ENCODE results near the gene TMEM250. TPM values are rescaled to one million over a fixed set of nuclear protein-coding genes. Genes with fewer than 3 reads are reported as not detected.

The TMEM250 gene
- total RNA-seq, 1 donor from 2014 or later: 30.2 TPM

DNA sequence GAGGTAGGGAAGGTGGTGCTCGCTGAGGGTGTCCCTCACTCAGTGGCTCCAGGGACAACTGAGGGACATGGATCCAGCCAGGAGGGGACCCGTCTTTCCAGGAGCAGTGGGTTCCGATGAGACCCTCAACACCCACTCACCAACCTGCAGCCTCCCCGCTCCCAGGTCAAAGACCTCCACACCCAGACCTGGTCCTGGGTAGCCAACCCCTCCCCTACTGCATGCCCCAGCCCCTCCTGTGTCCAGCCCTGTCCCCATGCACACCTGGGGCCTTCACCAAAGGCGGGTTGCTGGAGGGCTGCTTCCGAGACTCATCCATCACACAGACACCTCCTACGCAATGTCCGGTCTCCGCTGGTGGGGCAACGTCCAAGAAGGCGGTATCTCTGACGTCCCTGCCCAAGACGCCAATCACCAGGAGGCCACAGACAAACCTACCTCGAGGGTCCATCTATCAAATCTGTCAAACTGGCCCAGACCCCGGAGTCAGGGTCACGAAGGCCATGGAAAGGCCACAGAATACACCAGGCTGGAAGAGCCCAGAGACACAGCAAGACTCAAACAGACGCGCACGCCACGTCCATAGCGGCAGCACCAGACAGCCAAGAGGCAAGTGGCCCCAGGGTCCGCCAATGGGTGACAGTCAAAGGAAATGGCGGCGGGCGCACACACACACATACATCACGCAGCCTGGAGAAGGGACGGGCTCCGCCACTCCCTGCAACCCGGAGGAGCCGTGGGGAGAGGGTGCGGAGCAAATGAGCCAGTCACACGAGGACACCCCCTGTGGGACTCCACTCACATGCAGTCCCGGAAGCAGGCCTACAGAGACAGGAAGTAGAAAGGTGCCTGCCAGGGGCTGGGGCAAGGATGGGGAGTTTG is 34.4 kb downstream of the TMEM250 start:
- no peak for DNase-seq (ENCODE audit: low spot score)

DNA sequence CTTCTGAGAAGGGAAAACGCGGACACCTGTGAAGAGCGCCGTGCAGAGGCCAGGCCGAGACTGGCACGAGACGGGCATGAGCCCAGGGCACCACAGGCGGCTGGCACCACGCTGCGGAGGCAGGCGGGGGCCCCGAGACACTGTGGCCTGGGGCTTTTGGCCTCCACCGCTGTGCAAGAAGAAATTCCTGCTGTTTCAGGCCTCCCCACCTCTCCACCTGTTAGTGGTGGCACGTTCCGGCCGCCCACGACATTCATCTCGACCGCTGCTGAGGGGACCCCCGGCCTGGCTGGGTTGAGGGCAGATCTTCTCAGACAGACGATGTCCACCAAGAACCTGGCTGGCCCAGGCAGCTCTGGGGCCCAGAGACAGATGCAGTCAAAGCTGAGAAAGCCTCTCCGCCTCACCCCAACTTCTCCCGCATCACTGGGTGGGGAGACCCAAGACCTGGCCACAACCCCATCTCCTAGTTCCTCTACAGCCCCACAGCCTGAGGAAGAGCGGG is 35.1 kb downstream of the TMEM250 start:
- DNase-seq (ENCODE audit: low spot score): no peak

DNA sequence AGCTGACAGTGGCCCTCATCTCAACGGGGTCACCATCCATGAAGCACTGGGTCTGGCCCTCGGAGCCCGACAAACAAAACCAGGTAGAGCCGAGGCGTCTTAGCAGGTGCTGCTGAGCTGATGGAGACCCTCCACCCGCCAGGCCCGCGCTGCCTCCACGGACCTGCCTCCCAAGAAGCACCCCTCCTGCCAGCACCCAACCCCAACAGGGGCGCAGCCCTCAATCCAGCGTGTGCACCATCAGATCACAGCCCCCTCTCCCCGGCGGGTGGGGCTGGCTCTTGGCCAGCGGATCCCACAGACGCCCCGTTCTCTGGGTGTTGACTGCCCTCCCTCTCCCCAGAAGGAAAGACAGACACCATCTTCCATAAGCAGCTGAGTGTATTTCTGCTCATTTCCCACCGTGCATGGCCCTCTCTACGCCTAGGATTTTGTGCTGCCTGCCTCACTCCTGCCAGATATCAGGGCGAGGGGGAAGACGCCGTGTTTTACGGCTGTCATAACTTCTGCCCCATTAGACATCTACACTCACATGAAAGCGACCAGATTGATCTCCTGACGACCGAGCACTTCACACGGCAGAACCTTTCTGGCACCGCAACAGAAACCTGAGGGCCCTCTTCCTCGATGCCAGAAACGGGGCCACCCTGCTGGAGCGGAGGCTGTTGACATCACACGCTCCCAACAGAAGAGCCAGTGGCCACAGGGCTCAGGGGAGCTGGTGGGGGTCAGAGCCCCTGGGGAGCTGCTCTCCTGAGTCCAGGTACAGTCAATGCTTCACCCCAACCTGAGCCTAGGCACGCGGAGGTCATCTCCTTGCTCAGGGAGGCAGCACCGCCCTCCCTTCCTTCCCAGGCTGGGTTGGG is 35.9 kb downstream of the TMEM250 start:
- DNase-seq (ENCODE audit: low spot score): no peak

DNA sequence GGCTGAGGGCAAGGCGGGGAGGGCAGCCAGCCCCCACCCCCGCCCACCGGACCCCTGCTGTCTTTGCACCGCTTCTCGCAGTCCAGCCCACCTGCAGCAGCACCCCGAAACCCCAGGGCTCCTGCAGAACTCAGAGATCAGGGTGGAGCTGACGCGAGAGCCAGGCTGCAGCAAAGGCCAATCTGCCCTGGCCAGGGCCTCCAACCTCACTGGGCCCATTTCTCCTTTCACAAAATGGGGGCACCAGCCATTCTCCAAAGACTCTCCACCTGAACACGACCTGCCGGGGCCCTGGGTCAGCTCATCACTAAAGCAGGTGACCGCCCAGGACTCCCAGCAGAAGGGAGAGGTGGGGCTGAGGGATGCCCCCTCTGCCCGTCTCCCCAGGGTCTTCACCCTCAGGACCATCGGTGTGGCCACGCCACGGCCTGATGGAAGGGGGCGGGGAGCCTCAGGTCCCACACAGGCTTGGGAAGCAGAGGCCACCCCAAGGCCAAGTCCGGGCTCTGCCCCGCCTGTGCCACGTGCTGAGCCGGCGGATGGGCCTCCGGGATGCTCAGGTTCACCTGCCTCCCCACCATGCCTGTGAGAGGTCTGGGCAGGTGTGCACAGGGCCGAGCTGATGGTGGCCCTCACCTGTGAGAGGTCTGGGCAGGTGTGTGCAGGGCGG is 36.7 kb downstream of the TMEM250 start:
- no peak for DNase-seq (ENCODE audit: low spot score)

DNA sequence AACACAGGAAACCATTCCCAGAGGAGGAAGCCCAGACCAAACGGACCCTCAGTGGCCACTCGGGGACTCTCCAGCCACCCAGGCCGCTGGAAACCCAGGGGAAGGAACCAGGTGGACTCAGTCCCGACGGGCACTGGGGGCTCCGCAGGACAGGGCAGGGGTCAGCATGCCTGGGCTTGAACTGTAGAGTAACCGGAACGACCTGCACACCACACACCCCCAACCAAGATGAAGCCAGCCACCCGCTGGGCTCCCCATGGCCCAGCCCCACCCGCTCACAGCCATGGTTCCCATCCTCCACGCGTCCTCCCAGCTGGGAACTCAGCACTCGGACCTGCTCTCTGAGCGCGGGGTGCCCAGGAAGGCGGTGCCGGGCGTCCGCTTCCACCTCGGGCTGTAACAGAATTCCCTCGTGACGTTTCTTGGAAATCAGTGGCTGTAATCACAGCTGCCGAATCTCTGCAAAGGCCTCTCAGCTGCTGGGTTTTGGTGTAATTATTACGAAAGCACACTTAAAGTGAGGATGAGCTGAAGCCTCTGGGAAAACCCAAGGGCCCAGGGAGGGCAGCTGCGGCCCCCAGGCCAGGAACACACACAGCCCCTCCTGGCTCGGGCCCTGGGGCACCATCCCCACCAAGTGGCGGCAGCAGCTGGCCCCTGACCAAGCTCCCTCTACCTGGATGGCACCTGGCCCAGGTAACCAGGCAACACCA is 37.4 kb downstream of the TMEM250 start:
- no peak for DNase-seq (ENCODE audit: low spot score)

DNA sequence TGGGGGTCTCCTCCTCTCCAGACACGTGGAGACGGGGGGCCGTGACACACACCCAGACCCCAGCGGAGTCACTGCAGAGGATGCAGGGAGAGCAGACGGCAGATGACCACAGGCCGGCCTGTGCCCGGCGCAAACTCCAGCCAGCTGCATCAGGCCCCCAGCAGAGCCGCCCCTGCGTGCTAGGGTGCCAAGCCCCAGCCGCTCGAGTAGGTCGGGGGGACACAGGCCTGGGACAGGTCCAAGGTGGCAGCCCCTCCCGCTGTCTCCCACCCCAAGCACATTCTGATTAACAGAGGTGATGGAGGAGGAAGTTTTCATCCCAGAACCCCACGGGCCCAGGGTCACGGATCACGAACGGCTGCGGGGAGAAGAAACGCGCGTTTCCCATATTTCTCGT is 38.0 kb downstream of the TMEM250 start:
- DNase-seq (ENCODE audit: low spot score): no peak

DNA sequence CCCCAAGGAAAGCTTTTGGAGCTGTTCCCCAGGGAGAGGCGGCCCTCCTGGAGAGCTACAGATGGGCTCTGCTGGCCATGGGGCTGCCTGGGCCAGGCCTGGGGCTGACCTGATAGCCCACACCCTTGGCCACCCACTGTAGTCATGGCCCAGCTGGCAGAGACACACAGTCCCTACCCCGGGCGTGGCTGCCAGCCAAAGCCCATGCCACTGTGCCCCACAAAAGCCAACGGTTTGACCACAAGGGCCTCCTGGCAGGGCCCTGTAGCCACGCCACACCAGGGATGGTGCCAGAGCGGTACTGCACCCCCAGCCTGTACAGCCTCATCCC is 38.8 kb downstream of the TMEM250 start:
- DNase-seq (ENCODE audit: low spot score): no peak

DNA sequence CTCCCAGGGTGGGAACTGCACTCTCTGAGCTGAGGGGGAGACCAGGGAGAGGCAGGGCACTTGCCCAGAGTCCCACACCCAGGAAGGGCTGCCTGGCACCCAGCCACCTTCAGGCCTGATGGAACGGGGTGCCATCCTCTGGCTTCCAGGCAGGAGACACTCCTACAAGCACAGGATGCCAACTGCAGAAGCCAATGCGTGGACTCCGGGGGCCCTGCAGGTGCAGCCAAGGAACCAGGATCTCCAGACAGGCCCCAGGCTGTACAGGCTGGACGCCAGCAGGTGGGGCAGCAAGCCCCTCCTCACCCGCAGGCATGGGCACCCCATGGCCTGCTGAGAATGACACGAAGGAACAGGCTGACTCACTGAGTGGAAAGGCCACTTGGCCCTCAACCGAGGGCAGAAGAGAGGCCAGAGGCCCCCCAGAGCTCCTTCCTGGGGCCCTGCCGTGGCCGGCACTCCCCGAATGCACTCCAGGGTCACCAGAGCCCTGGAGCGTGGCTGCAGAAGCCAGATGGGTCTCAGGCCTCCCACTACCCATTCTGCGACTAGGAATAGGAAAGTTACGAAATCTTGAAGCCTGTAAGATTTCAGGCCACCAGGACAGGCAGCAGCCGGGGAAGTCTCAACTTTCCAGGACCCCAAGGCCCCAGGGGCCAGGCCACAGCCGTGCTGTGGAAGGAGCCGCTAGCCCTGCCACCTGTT is 39.3 kb downstream of the TMEM250 start:
- no peak for DNase-seq (ENCODE audit: low spot score)

DNA sequence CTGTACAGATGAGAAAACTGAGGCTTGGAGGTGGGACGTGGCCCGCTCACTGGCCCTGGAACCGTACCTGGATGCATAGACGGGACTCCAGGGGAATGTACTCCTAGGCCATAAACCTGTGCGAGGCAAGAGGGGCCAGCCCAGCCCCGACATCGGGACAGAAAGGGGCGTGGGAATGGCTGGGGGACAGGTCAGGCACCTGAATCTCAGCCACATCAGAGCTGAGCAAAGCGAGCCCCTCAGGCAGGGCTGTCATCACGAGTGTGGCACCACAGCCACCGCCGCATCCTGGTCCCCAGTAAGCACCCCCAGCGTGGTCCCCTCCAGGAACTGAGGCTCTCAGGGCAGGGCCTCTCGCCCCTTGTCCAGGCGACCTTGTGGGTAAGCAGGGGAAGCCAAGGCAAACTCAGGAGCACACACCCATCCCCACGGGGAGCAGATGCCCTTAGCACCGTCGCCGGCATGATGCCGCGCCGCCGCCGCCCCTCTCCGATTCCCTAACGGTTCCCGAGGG is 40.1 kb downstream of the TMEM250 start:
- no peak for DNase-seq (ENCODE audit: low spot score)

DNA sequence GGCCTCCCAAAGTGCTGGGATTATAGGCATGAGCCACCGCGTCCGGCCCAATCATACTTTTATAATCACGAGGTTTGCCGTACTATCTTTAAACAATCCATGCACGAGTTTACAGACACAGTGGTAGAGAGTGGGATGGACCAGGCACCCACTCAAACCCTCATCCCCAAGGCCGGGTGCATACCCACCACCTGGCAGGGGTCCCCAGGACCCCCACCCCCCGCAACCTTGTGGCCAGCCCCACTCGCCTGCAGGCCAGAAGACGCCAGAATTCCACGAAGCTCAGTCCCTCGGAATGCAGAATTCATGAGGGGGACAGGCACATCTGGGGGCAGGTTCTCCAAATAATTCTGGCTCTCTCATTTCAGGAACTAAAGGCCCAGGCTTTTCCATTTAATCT is 40.7 kb downstream of the TMEM250 start:
- DNase-seq (ENCODE audit: low spot score): no peak

DNA sequence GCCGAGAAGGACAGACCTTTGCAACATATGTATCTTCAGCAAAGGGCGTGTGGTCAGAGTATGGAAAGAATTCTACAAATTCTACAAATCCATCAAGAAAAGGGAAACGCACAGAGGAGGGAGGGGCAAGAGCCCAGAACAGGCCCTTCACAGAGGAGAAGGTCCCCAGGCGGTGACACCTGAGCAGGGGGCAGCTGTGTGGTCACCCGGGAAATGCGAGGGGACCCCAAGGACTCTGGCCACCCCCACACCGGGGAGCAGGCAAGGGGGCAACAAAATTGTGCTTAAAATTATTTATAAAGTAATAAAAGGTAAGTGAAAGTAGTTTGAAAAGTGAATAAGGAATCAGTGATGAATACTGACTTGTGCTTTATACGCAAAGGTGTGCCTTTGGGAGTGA is 41.2 kb downstream of the TMEM250 start:
- DNase-seq (ENCODE audit: low spot score): no peak

DNA sequence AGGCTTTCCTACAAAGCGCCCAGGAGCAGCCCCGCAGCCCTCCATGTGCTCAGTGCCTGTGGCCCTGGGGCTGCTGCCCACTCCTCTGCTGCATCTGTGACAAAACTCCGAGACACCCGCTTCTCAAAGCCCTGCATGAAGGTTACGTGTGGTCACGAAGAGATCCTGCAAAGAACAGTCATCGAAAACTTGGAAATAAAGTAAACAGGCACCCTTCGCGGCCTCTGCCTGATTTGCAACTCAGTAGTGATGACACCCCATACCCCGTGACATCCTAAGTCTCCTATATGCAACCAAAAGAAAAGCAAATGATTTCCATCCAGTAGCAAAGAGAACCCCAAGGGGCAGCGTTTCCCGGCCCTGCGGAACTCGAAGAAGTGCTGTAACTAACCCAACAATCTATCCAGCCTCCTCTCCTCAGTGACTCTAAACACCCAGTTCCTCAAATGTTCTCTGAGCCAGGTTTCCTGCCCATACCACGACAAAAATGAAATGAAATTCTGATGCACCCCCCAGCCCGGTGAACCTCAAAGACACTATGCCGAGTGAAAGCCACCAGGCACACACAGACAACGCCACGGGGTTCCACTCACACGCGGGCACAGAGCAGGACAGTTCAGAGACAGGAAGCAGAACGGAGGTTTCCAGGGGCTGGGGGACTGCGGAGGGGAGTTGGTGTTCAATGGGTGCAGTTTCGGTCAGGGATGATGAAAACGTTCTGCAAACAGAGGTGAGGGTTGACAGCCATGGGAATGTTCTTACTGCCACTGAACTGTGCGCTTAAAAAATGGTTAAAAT is 42.6 kb downstream of the TMEM250 start:
- no peak for DNase-seq (ENCODE audit: low spot score)

DNA sequence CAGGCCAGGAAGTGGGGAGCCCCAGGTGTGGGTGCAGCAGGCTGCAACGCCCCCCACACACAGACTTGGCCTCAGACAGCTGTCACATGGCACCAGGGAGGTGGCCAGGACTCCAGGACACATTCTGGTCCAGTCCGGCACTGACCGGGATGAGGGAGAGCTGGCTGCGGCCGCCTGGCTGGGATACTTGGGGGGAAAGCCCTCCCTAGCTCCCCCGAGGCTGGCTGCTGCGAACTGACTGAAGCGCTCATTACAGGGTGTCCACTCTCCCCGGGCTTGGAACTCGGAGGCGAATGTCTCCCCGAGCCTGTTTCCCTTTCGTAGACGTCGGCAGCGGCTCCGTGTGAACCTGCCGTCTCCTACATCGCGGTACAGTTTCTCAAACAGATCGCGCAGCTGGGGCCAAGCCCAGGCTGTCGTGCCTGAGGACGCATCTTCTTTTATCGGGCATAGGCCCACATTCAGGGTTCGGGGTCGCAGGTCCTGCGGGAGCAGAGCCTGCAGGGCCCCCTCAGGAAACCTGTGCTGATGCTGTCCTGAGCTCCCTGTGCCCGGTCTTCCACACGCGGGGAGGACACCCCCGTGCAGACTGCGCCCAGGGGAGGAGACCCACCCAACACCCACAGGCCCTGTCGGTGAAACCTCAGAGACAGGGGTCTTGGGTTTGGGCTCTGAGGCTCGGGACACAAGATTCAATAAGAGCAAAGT is 43.4 kb downstream of the TMEM250 start:
- DNase-seq (ENCODE audit: low spot score): no peak

DNA sequence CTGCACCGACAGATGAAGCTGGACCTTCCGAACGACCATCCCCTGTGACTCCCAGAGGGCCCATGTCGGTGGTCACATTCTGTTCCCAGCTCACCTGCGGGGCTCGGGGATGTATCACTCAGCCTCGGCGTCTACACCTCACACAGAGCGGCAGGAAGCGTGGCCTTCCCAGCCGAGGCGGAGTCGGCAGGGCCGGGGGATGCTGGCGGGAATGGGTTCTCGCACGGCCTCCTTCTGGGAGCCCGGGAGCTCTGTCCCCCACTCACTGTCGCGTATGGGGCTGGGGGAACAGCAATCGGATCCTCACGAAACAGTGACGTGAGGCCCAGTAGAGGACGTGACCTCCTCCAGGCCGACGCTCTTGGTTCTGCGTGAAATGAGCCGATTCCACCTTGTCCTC is 44.0 kb downstream of the TMEM250 start:
- DNase-seq (ENCODE audit: low spot score): no peak

Measured in mesenteric fat pad (tissue), 1 donor.